ENCODE measurements around the gene COA7. TPM values are rescaled to one million over a fixed set of nuclear protein-coding genes. Genes with fewer than 3 reads are reported as not detected.
"Not testable (repeated sequence)": the region's sequence is repeated elsewhere in the genome, so short reads cannot be mapped to it uniquely, and the experiment has no call there.

Gene COA7
- polyA plus RNA-seq, 3 donors, result 17.8 to 20.2 (median 19.6) TPM

DNA sequence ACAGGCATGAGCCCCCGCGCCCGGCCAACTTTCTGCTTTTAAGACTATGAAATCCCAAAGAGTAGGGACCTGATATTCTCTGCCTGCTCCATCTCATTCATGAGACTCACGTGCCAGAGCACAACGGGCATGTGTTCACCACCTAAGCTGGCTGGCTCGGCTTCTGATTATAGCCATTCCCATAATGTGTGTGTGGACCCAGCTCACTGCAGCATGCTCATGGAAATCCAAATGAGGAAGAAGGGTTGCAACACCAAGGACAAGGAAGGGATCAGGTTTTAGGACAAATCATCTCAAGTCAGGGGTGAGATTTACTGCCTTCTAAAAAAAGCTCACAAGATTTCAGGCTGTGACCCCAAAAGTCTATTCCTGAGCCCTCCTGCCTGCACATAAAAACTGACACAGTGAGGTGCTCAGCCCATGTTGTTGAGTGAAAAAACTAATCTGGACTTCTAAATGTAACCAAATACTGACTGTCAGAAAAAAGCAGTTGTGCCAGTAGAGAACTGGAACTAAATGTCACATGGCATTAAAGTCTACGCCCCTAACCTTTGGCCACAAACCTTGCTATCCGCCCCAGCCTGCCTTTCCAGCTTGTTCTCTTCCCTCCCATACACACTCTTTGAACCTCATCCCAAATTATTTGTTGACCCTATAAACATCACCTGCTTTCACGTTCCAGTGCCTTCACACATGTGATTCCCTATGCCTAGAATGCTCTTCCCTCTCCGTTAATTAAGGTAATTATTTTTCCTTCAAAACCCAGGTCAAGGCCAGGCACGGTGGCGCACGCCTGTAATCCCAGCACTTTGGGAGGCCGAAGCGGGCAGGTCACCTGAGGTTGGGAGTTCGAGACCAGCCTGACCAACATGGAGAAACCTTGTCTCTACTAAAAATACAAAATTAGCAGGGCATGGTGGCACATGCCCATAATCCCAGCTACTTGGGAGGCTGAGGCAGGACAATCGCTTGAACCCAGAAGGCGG is 9.1 kb upstream of the COA7 start:
- DNase-seq (ENCODE audit: low read depth in 3 of 3, low spot score in 2 of 3), result no peak

DNA sequence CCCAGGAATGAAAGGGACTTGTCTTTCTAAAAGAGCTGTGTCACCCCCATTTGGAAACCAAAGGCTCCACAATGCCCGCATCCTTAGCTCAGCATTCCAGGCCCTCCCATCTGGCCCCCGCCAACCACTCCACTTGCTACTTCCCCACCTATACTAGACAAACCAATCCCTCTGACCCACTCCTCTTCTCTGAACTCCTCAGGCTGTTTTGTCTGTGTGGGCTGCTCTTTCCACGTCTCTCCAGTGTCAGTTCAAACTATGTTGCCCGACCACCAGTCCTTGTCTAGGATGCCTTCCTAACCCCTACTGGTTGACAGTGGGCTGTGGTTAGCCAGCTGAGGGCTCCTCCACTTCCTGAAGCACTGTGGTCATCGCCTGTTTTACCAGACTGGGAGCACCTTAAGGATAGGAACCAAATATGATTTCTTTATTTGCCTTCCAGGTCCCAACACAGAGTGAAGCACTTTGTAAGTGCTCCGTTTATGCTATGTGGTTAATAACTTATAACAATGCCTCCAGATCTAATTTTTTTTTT is 8.1 kb upstream of the COA7 start:
- no peak for DNase-seq (ENCODE audit: low read depth in 3 of 3, low spot score in 2 of 3)

DNA sequence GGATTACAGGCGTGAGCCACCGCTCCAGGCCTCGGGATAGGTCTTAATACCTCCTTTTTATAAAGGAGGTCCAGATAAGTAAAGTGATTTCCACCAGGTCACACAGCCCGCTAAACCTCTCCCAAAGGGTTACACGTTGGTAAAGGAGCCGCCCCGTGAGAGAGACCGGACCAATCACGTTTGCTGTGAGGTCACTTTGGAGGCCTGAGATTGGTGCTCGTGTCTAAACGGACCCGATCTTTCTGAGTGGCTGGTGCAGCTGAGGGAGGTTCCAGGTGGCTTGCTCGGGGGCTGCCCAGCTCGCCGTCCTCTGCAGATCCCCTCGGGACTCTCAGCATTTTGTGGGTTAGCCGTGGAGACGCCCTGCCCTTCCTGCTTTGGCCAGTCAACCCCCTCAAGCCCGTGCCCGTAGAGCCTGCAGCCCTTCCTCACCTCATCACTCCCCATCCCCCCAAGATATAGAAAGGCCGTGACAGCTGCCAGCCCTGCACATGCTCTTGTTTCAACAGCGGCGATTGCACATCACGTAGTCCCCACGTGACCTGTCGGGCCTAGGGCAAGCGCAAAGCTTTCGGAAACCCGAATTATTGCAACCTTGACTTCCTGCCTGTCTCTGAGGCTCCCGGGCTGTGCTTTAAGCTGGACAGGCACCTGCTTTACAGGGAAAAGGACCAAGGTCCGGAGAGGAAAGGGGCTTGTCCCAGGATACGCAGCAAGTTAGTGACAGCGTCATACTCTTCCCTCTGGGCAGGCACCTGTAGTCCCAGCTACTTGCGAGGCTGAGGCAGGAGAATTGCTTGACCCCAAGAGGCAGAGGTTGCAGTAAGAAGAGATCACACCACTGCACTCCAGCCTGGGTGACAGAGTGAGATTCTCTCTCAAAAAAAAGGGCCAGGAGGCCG is 5.0 kb upstream of the COA7 start:
- peak; percentile 71 to 81 (median 81) for DNase-seq (ENCODE audit: low read depth in 3 of 3, low spot score in 2 of 3)

DNA sequence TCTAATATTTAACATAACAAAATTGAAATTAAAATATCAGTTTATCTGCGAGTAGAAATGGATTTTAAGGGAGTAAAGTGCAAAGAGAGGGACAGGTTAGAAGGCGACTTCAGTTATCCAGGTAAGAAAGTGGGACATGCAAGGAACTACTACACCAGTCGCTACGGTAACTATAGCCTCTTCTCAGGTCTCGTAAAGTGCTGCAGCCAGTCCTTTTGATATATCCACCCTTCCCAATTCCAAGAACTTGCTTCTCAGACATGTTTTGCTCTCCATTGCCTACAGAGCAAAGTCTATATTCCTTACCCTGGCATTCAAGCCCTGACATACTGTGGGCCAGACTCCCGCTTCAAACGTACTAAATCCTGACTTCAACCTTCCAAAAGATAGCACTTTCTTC is 2.5 kb downstream of the COA7 start:
- DNase-seq (ENCODE audit: low read depth in 3 of 3, low spot score in 2 of 3), result no peak

DNA sequence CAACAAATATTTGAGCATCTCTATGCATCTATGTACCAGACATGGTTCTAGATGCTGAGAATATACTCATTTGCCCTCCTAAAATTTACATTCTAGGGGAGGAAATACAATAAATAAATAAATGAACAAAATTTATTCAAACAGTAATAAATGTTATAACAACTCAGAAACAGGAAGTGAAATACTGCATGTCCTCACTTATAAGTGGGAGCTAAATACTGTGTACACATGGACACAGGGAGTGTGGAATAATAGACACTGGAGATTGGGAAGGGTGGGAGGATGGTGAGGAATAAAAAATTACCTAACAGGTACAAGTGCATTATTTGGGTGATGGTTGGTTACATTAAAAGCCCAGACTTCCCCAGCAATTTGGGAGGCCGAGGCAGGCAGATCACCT is 4.3 kb downstream of the COA7 start:
- DNase-seq (ENCODE audit: low read depth in 3 of 3, low spot score in 2 of 3), result no peak

DNA sequence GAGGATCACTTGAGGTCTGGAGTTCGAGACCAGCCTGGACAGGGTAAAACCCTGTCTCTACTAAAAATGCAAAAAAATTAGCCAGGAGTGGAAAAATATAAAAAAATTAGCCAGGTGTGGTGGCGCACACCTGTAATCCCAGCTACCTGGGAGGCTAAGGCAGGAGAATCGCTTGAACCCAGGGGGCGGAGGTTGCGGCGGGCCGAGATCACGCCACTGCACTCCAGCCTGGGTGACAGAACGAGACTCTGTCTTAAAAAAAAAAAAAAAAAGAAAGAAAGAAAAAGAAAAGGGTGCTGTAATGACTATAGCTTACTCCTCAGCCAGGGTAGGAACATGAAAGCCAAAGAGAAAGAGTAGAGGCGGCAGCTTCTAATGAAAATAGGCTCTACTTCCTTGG is 4.8 kb downstream of the COA7 start:
- not testable (repeated sequence) for DNase-seq (ENCODE audit: low read depth in 3 of 3, low spot score in 2 of 3)

DNA sequence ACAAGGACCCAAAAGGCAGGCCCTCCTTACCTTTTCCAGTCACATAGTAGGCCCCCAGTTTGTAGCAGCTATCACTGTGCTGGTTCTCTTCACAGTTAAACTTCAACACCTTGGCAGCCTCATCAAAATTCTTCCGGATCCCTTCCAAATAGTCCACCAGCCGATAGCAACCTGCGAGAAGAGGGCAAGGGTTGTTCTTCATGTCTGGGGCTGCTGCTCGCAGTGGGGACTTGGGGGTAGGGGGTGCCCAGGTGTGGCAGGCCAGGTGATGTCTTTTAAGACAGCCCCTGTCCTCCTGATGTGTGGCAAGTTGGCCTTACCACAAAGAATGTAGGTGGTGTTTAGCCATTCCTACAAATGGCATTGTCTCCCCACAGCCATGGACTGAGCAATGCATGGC is 5.5 kb downstream of the COA7 start:
- DNase-seq (ENCODE audit: low read depth in 3 of 3, low spot score in 2 of 3), result no peak

DNA sequence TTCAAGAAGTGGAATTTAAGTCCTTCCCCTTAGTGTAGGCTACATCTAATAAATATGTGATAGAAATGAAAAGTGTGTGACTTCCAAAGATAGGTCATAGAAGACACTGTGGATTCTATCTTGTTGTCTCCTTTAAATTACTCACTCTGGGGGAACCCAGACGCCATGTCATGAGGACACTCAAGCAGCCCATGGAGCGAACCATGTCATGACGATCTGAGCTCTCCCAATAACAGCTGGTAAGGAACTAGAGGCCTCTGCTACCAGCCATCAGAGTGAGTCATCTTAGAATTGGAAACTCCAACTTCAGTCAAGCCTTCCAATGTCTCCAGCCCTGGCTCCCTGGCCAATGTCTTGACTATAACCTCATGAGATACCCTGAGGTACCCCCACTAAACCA is 6.3 kb downstream of the COA7 start:
- no peak for DNase-seq (ENCODE audit: low read depth in 3 of 3, low spot score in 2 of 3)

DNA sequence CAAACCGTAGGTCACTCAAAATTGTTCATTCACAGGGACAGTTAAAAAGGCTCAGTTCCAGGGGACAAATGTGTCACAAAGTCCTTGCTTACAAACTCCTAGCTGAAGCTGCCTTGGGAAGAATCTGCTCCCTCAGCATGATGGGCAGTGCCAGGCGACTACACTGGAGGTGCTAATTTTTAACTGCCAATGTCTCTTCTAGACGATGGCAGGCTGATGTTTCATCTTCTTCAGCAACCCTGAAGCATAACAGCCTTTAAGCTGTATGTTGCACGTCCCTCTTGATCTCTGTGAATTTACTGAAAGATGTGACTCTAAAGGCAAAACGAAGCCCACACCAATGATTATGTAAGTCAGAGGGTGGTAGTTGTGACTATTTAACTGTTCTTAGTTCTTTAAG is 11.3 kb downstream of the COA7 start:
- DNase-seq (ENCODE audit: low read depth in 3 of 3, low spot score in 2 of 3), result no peak

DNA sequence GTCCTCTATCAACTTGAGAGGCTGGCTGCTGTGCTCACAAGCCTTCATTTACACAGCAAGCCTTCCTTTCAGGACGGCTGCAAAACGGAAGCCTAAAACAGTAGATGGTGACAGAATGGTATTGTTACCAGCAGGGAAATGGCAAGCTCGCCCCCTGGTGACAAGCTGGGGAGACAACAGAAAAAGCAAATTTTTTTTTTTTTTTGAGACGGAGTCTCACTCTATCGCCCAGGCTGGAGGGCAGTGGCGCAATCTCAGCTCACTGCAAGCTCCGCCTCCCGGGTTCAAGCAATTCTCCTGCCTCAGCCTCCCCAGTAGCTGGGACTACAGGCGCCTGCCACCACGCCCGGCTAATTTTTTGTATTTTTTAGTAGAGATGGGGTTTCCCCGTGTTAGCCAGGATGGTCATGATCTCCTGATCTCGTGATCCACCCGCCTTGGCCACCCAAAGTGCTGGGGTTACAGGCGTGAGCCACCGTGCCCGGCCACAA is 11.8 kb downstream of the COA7 start:
- DNase-seq (ENCODE audit: low read depth in 3 of 3, low spot score in 2 of 3), result peak in 2 of 3 donors; percentile 43 to 54

DNA sequence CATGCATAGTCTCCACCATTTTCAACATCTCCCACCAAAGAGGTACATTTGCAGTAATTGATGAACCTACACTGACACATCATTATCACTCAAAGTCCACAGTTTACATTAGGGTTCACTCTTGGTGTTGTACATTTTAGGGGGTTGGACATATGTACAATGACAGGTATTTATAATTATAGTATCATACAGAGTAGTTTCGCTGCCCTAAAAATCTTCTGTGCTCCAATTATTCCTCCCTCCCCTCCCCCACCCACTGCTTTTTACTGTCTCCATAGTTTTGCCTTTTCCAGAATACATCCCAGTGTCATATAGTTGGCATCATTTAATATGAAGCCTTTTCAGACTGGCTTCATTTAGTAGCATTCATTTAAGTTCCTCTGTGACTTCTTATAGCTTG is 13.6 kb downstream of the COA7 start:
- no peak for DNase-seq (ENCODE audit: low read depth in 3 of 3, low spot score in 2 of 3)

DNA sequence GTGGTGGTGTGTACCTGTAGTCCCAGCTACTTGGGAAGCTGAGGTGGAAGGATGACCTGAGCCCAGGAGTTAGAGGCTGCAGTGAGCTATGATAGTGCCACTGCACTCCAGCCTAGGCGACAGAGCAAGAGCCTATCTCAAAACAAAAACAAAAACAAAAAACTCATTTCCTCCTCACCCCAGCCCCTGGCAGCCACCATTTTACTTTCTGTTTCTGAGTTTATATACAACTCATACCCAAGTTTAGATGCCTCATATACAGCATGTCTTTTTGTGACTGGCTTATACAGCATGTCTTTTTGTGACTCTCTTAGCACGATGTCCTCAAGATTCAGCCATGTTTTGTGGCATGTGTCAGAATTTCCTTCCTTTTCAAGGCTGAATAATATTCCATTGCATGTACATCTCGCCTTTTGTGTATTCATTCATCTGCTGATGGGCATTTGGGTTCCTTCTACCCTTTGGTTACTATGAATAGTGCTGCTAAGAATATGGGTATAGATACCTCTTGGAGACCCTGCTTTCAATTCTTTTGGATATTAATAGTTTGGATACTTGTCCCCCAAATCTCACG is 14.7 kb downstream of the COA7 start:
- DNase-seq (ENCODE audit: low read depth in 3 of 3, low spot score in 2 of 3), result no peak

DNA sequence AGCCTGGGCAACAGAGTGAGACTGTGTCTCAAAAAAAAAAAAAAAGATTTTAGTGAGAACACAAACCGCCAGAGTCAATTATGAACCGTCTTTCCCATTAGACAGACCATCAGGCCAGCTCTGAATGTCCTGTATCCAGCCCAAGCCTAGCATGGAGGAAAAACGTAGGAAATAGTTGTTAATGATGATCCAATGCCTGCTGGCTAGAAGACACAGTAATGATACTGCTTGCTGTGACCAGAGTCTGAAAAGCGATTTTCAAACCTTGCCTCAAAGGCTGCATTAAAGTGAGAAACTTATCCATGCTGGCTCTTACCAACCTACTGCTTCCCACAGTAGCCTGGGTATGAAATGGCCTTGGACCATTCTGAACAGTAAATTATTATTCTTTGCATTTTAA is 17.0 kb downstream of the COA7 start:
- no peak for DNase-seq (ENCODE audit: low read depth in 3 of 3, low spot score in 2 of 3)

DNA sequence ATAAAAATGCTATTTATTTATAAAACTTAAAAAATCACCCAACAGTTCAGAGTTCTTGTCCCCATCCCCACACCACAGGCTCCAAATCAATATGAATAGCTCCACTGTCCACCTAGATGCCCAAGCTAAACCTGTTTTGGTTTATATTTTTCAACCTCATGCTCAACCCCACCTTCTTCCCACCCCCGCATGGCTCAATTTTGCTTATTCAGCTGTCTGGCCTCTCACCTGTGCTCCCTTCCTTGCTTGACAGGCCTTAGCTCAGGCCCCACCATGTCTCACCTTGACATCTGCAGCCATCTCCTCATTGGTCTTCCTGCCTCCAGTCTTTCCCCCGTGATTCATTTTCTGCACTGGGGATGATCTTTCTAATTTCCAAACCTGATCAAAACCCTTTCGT is 17.8 kb downstream of the COA7 start:
- no peak for DNase-seq (ENCODE audit: low read depth in 3 of 3, low spot score in 2 of 3)

DNA sequence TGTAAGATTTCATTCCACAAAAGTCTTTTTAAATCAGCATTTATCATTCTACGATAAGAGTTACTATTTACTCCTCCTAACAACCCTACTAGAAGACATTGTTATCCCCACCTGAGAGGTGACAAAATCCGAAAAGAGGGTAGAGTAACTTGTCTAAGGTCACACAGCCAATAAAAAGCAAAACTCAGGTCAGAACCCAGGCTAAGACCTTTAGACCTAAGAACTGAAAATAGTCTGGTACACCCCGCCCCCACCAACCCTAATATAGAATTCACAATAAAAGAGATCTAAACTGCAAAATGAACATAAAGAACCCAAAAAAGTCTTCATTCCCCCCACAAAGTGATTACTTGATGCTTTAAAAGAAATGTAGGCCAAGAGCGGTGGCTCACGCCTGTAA is 18.6 kb downstream of the COA7 start:
- no peak for DNase-seq (ENCODE audit: low read depth in 3 of 3, low spot score in 2 of 3)

DNA sequence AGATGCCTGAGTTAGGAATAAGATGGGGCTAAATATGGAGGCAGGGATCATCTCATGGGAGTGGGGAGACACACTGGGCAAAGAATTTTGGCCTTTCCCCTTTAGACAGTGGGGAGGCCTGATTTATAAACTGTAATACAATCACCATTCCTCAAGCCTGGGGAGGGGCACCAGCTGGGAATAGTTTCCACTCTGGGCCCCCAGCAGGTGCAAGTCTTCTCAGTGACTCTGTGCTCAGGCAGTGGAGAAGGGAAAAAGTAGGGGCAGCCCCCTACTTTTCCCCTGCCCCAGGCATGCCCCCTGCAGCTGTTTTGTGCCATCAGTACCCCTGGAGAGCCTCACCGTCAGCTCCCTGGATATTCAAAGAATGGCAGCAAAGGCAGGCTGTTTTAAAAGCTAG is 19.1 kb downstream of the COA7 start:
- DNase-seq (ENCODE audit: low read depth in 3 of 3, low spot score in 2 of 3), result no peak

DNA sequence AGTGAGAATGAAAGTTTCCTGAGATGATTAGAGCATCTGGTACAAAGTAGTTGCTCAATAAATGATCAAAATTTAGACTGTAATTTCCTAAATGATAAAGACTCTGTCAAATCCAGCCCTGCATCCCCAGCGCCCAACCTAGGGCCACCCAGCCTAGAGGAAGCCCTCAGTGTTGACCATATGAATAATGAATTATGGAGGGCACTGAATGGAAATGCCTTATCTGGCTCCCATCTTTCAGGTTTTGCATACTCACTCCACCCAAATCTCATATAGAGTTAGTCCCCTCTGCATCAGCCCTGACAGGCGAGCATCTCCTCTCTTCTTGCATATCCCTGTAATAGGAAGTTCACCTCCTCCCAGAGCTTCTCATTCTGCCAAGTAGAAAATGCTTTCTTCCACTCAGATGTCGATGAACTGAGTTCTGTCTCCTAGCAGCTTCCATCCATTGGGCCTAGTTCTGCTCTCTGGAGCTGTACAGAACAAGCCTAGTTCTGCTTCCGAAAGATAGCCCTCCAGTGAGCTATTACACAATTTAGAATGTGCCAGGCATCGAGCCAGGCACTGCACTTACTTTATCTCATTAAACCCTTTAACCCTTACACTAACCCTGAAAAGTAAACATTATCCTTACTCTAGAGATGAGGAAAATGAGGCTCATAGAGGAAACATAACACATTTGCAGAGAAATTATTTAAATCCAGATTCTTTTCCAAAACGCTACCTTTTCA is 20.9 kb downstream of the COA7 start:
- no peak for DNase-seq (ENCODE audit: low read depth in 3 of 3, low spot score in 2 of 3)

DNA sequence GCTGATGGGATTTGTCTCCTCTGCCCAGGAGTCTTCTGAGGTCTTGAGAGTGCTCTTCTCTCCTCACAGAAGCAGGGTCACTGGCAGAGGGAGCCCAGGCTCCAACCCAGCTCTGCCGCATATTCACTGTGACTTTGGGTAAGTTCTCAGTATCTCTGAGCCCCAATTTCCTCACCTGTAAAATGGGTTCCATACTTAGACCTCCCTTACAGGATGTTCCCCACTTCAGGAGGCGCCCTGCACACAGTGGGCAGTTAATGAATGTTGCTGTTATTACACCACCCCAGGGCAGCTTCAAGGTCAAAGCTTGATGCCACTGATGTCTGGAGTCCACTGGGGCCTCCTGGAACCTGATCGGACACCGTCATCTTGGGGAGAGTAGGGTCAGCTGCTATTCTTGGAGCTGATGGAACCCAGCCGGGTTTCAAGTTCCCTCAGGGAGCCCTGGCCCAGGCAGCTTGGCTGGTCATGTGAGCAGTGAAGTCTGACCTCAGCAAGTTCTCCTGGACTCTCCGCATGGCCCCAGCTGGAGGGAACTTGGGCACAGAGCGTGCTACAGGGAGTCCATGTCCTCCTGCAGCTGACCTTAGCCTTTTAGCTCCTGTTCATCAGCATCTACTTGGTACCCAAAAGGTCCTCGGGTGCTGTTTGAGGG is 21.8 kb downstream of the COA7 start:
- DNase-seq (ENCODE audit: low read depth in 3 of 3, low spot score in 2 of 3), result no peak

DNA sequence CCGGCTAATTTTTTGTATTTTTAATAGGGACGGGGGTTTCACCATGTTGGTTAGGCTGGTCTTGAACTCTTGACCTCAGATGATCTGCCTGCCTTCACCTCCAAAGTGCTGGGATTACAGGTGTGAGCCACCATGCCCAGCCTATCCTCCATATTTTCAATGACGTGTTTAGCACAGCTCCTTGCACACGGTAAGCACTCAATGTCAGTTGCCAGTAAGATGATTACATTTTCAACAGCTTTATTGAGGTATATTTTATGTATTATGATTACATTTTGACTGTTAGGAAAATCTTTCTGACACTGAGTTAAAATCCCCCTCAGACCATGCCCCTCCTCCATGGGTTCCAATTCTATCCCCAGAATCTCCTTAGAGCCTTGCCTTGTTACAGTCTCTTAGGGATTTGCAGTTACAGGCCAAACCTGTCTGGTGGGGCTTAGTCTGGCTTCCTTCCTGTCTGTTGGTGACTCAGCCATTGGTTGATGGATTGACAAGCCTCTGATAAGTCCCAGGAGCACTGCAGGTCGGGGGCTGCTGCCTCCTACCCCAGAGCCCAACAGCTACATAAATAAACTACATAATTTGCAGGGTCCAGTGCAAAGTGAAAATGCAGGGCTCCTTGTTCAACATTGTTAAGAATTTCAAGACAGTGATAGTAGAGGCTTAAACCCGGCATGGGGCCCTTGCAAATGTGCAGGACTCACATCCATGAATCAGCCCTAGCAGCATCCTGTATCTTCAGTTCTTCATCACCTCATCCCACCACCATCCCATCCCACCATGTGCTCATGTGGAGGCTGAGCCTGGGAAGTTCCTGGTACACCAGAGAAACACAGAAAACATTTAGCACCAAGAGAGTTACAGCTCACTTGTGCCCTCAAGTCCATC is 23.4 kb downstream of the COA7 start:
- no peak for DNase-seq (ENCODE audit: low read depth in 3 of 3, low spot score in 2 of 3)

Measured in right renal cortex interstitium (tissue), 3 donors.